Peyer's patch (tissue), 4 donors: ENCODE measurements around the gene RCOR3.

Source experiments
- CTCF ChIP-seq, 6 experiments: fragments of 450-650 bp in 4 of 6; fragments of 200-600 bp in 2 of 6; sonication (generic) in 1 of 6; IDR thresholded peaks; one replicate each; pipeline ENCODE4 v1.5.1; 2017 to 2019; ENCODE audit warnings: antibody characterized with exemption in 6 of 6, mild to moderate bottlenecking in 3 of 6, moderate library complexity in 1 of 6
- POLR2A ChIP-seq, 2 donors: fragments of 450-650 bp; IDR thresholded peaks; one replicate each; pipeline ENCODE4 v1.5.1; 2017; ENCODE audit warnings: antibody characterized with exemption in 2 of 2, mild to moderate bottlenecking in 2 of 2, moderate library complexity in 2 of 2

- TF ChIP-seq CTCF (IDR thresholded peaks at IDR 0.05) (no peak), POLR2A (IDR thresholded peaks at IDR 0.05) (no peak)
These were observed 27.3 kb upstream of the RCOR3 start for GRCh38 chr1:211231873-211232272.
